Epithelial cell of proximal tubule (primary cell): ENCODE measurements around the gene ERP27. TPM values are rescaled to one million over a fixed set of nuclear protein-coding genes. Genes with fewer than 3 reads are reported as not detected.
A peak's percentile ranks its signal among the peaks of the same experiment; 100 is the strongest.

Experiments
- DNase-seq: peaks from one replicate; pipeline ENCODE4 v3.0.0-alpha.2; 2011; ENCODE audit warnings: low read depth
- H3K4me3 ChIP-seq: 2 replicates; pipeline ENCODE4 v1.5.1; 2011; ENCODE audit warnings: low read depth, mild to moderate bottlenecking, low read length
- CTCF ChIP-seq: conservative IDR thresholded peaks from 2 replicates; pipeline ENCODE4 v1.5.1; 2012; ENCODE audit warnings: low read depth, mild to moderate bottlenecking, low read length
- total RNA-seq: library from RNA; depleted of rRNA; stranded (reverse); fragments of >200 nt; gene quantifications from 2 replicates; pipeline ENCODE4 v1.2.3, GENCODE V29; 2015

Gene ERP27
- total RNA-seq, 1 donor from 2014 or later = 0.58 TPM

GRCh38 chr12:14950982-14951746, 12.8 kb upstream of the ERP27 start:
- DNase-seq = peak; percentile 52
- H3K4me3 ChIP-seq = no peak overlapping the region
- no peak for TF ChIP-seq CTCF

- no peak for DNase-seq
- H3K4me3 ChIP-seq = no peak overlapping the region
- TF ChIP-seq CTCF = no peak
Measured at GRCh38 chr12:14950421-14950820, 12.1 kb upstream of the ERP27 start.

GRCh38 chr12:14949631-14950030, 11.3 kb upstream of the ERP27 start:
- DNase-seq = no peak
- TF ChIP-seq CTCF = no peak
- H3K4me3 ChIP-seq = no peak overlapping the region

- DNase-seq = peak; percentile 95
- H3K4me3 ChIP-seq = peak overlapping the region; percentile 34
- no peak for TF ChIP-seq CTCF
Measured at GRCh38 chr12:14948672-14949071, 10.3 kb upstream of the ERP27 start.

GRCh38 chr12:14946861-14947260, 8.5 kb upstream of the ERP27 start:
- TF ChIP-seq CTCF = no peak

GRCh38 chr12:14946162-14946561, 7.8 kb upstream of the ERP27 start:
- H3K4me3 ChIP-seq = no peak overlapping the region
- TF ChIP-seq CTCF = no peak
- DNase-seq = no peak

More at GRCh38 chr12:14946861-14947260, 8.5 kb upstream of the ERP27 start:
- H3K4me3 ChIP-seq = no peak overlapping the region
- DNase-seq = no peak

- TF ChIP-seq CTCF = no peak
- no peak for DNase-seq
- H3K4me3 ChIP-seq = no peak overlapping the region
Measured at GRCh38 chr12:14942196-14942931, 4.0 kb upstream of the ERP27 start.
